SK-N-SH (cell line): ENCODE data around the gene KLHL13. TPM values are rescaled to one million over a fixed set of nuclear protein-coding genes. Genes with fewer than 3 reads are reported as not detected.
"Not testable (repeated sequence)": the region's sequence is repeated elsewhere in the genome, so short reads cannot be mapped to it uniquely, and the experiment has no call there.

ENCODE experiments used
- CTCF ChIA-PET: fragments of 300-600, 350-600 bp; formaldehyde crosslinking; extraction: SDS; loops from one replicate; lab custom pipeline; 2021; lab: Yijun Ruan, JAX
- POLR2A ChIA-PET: fragments of 350-600 bp; sonication (Branson Sonifier 250); formaldehyde crosslinking; extraction: SDS; loops from one replicate; lab custom pipeline; 2020; ENCODE audit warnings: antibody characterized with exemption, inconsistent platforms; lab: Yijun Ruan, JAX
- DNase-seq: peaks from one replicate; pipeline ENCODE4 v3.0.0; 2012
- H2AFZ ChIP-seq: fragments of 200-600 bp; sonication (generic); 2 replicates; pipeline ENCODE4 v1.8.1; 2016; ENCODE audit warnings: antibody characterized with exemption, mild to moderate bottlenecking, low read depth
- H3F3A ChIP-seq: fragments of 200-600 bp; sonication (generic); replicated peaks from 2 replicates; pipeline ENCODE3; 2016; ENCODE audit warnings: antibody characterized with exemption, mild to moderate bottlenecking; ENCODE audit not compliant: insufficient read depth
- H3K27ac ChIP-seq, 2 experiments: fragments of 200-500 bp in 1 of 2; fragments of 200-600 bp in 1 of 2; sonication (Bioruptor generic) in 1 of 2; sonication (generic), shearing (Covaris generic) in 1 of 2; 2 replicates each; pipeline versions ENCODE4 v1.5.1 to v1.6.1; 2014 to 2016; ENCODE audit warnings: low read depth in 2 of 2, inconsistent platforms in 1 of 2, low read length in 1 of 2, mild to moderate bottlenecking in 1 of 2, mixed read lengths in 1 of 2
- H3K27me3 ChIP-seq: fragments of 200-600 bp; sonication (generic), shearing (Covaris generic); 2 replicates; pipeline ENCODE4 v1.6.1; 2016; ENCODE audit warnings: mixed run types; ENCODE audit not compliant: insufficient read depth
- H3K36me3 ChIP-seq, 2 experiments: fragments of 200-500 bp in 1 of 2; fragments of 200-600 bp in 1 of 2; sonication (Bioruptor generic) in 1 of 2; sonication (generic) in 1 of 2; replicated peaks in 1 of 2; 2 replicates each; pipeline versions ENCODE3 to v1.5.1; 2014 to 2016; ENCODE audit warnings: low read length in 1 of 2, mild to moderate bottlenecking in 1 of 2; ENCODE audit not compliant: insufficient read depth in 2 of 2, control insufficient read depth in 1 of 2
- H3K4me1 ChIP-seq, 2 experiments: fragments of 200-500 bp in 1 of 2; fragments of 200-600 bp in 1 of 2; sonication (Bioruptor generic) in 1 of 2; sonication (generic), shearing (Covaris generic) in 1 of 2; 2 replicates each; pipeline versions ENCODE4 v1.5.1 to v1.6.1; 2014 to 2016; ENCODE audit warnings: low read depth in 1 of 2, low read length in 1 of 2, mixed run types in 1 of 2; ENCODE audit not compliant: insufficient read depth in 2 of 2, control insufficient read depth in 1 of 2
- H3K4me2 ChIP-seq: fragments of 200-600 bp; sonication (generic), shearing (Covaris generic); 2 replicates; pipeline ENCODE4 v1.6.1; 2017; ENCODE audit warnings: mixed run types
- H3K4me3 ChIP-seq, 2 experiments: fragments of 200-500 bp in 1 of 2; fragments of 200-600 bp in 1 of 2; sonication (Bioruptor generic) in 1 of 2; sonication (generic), shearing (Covaris generic) in 1 of 2; 2 replicates each; pipeline versions ENCODE4 v1.5.1 to v1.8.1; 2014 to 2016; ENCODE audit warnings: low read depth in 2 of 2, inconsistent platforms in 1 of 2, low read length in 1 of 2, mild to moderate bottlenecking in 1 of 2, mixed read lengths in 1 of 2, moderate library complexity in 1 of 2
- H3K79me2 ChIP-seq: fragments of 200-600 bp; sonication (generic); 2 replicates; pipeline ENCODE4 v1.8.1; 2017; ENCODE audit warnings: mild to moderate bottlenecking; ENCODE audit not compliant: insufficient read depth
- H3K9ac ChIP-seq: fragments of 200-600 bp; sonication (generic); 2 replicates; pipeline ENCODE4 v1.6.1; 2017; ENCODE audit warnings: mixed run types
- H3K9me2 ChIP-seq: fragments of 200-600 bp; sonication (generic); 2 replicates; pipeline ENCODE4 v1.6.1; 2017; ENCODE audit warnings: mixed run types
- H3K9me3 ChIP-seq: fragments of 200-600 bp; sonication (generic); 2 replicates; pipeline ENCODE4 v1.6.1; 2017; ENCODE audit warnings: mixed run types, mild to moderate bottlenecking, moderate library complexity
- H4K20me1 ChIP-seq: fragments of 200-600 bp; sonication (generic); 2 replicates; pipeline ENCODE4 v1.6.1; 2017; ENCODE audit warnings: mild to moderate bottlenecking, mixed run types; ENCODE audit not compliant: insufficient read depth
- EZH2phosphoT487 ChIP-seq: fragments of 200-600 bp; sonication (generic); IDR thresholded peaks from 2 replicates; pipeline ENCODE4 v1.6.1; 2017; ENCODE audit warnings: low read depth, mixed run types, mild to moderate bottlenecking, antibody characterized with exemption, moderate library complexity, borderline replicate concordance
- FOXM1 ChIP-seq: IDR thresholded peaks from 2 replicates; pipeline ENCODE4 v1.4.0; 2012; ENCODE audit warnings: low read depth, mild to moderate bottlenecking
- GABPA ChIP-seq: IDR thresholded peaks from 2 replicates; pipeline ENCODE4 v1.4.0; 2012; ENCODE audit warnings: low read depth, mild to moderate bottlenecking
- JUND ChIP-seq: IDR thresholded peaks from 2 replicates; pipeline ENCODE4 v1.4.0; 2012
- NFIC ChIP-seq: IDR thresholded peaks from 2 replicates; pipeline ENCODE4 v1.4.0; 2012; ENCODE audit warnings: borderline replicate concordance
- NRF1 ChIP-seq: IDR thresholded peaks from 2 replicates; pipeline ENCODE4 v1.6.1; 2012; ENCODE audit warnings: low read depth, mild to moderate bottlenecking, low read length
- RFX5 ChIP-seq: IDR thresholded peaks from 2 replicates; pipeline ENCODE4 v1.6.1; 2012; ENCODE audit warnings: mild to moderate bottlenecking, improper control_type of control experiment, low read length
- SMC3 ChIP-seq: IDR thresholded peaks from 2 replicates; pipeline ENCODE4 v1.6.1; 2012; ENCODE audit warnings: low read depth, low read length, improper control_type of control experiment
- TCF12 ChIP-seq: IDR thresholded peaks from 2 replicates; pipeline ENCODE4 v1.4.0; 2012
- USF1 ChIP-seq: IDR thresholded peaks from 2 replicates; pipeline ENCODE4 v1.4.0; 2012; ENCODE audit warnings: low read depth, borderline replicate concordance
- YY1 ChIP-seq: IDR thresholded peaks from 2 replicates; pipeline ENCODE4 v1.4.0; 2012; ENCODE audit warnings: low read depth, mild to moderate bottlenecking
- WGBS: methylation state at CpG from one replicate; pipeline ENCODE4 v1.1.6; 2017; ENCODE audit warnings: low lambda C conversion rate; 5-methylcytosine and 5-hydroxymethylcytosine counted together
- polyA plus RNA-seq, 3 experiments: library from polyadenylated mRNA; depleted of rRNA; stranded (reverse); fragments of >200 nt; gene quantifications; 2 replicates each; pipeline ENCODE4 v1.2.3, GENCODE V29; 2012
- TF ChIP-seq, protein P1 (sequence below): IDR thresholded peaks from 2 replicates; pipeline ENCODE4 v1.4.0; 2012; ENCODE audit warnings: low read depth
- TF ChIP-seq, protein P2 (sequence below): fragments of 150-350 bp; IDR thresholded peaks from 2 replicates; pipeline ENCODE4 v1.6.1; 2017; ENCODE audit warnings: antibody characterized with exemption, low read length, low read depth, borderline replicate concordance

KLHL13 gene
- polyA plus RNA-seq, 1 of the 3 experiments (the other 2 are of a cell fraction): 19.5 TPM

DNA sequence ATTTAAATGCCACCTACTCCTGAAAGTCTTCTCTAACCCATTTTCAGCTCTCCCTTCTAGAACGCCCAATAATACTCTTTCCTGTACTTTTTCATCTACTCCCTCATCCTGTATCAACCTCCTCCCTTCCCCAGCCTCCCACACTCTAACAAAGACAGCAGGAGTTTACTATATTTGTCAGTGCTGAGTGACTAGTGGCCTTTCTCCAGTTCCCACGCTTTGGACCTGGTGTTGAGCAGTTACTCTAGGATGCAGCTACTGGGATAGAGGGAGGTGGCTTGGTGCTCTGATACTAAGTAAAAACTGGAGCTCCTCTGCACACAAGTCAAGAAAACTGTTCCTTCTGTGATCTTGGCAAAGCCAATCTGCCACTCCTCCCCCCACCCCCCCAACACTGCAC lies 36.1 kb upstream of the KLHL13 start (continued):
- TF ChIP-seq EZH2phosphoT487 (no peak), FOXM1 (no peak)
- TF ChIP-seq, all 33 proteins: peak for 0

- Histone ChIP-seq H3F3A (no peaks in the 10 kb centered on the region), H3K27me3 (no peaks in the 10 kb centered on the region), H3K36me3 (no peaks in the 10 kb centered on the region), H3K9ac (no peak overlapping the region), H4K20me1 (no peaks in the 10 kb centered on the region), H3K4me3 (no peak overlapping the region), H3K9me2 (no peaks in the 10 kb centered on the region), H3K79me2 (no peaks in the 10 kb centered on the region), H2AFZ (no peak overlapping the region), H3K4me2 (no peak overlapping the region), H3K9me3 (no peaks in the 10 kb centered on the region), H3K4me1 (no peaks in the 10 kb centered on the region), H3K27ac (no peak overlapping the region)
- DNase-seq: no peak
- no peak for TF ChIP-seq GABPA
- TF ChIP-seq USF1: no peak
- no peak for TF ChIP-seq RFX5
- TF ChIP-seq YY1: no peak
- no peak for TF ChIP-seq TCF12
- TF ChIP-seq, protein P1, sequence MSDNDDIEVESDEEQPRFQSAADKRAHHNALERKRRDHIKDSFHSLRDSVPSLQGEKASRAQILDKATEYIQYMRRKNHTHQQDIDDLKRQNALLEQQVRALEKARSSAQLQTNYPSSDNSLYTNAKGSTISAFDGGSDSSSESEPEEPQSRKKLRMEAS: no peak
- no peak for TF ChIP-seq NFIC
- TF ChIP-seq, protein P2, sequence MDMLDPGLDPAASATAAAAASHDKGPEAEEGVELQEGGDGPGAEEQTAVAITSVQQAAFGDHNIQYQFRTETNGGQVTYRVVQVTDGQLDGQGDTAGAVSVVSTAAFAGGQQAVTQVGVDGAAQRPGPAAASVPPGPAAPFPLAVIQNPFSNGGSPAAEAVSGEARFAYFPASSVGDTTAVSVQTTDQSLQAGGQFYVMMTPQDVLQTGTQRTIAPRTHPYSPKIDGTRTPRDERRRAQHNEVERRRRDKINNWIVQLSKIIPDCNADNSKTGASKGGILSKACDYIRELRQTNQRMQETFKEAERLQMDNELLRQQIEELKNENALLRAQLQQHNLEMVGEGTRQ: no peak
- TF ChIP-seq NRF1: no peak
- TF ChIP-seq SMC3: no peak
- no peak for TF ChIP-seq JUND
- CTCF ChIA-PET: no interaction called here
- WGBS: 50% methylated on average over 1 of the region's 1 CpG
- POLR2A ChIA-PET: no interaction called here
Observed at GRCh38 chrX:118148737-118149136, 32.1 kb upstream of the KLHL13 start.

DNA sequence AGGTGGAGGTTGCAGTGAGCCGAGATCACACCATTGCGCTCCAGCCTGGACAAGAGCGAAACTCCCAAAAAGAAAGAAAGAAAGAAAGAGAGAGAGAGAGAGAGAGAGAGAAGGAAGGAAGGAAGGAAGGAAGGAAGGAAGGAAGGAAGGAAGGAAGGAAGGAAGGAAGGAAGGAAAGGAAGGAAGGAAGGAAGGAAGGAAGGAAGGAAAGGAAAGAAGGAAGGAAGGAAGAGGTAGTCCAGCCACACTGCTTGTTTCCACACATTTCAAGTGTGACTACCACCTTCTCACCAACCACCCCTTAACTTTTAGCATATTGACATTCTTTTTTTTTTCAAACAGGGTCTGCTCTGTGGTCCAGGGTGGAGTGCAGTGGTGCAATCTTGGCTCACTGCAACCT lies 31.2 kb upstream of the KLHL13 start:
- H3K4me3 ChIP-seq, H3K36me3 ChIP-seq, H3K27me3 ChIP-seq, POLR2A ChIA-PET, H3K79me2 ChIP-seq, H3F3A ChIP-seq, DNase-seq, CTCF ChIA-PET, H3K4me2 ChIP-seq, H3K27ac ChIP-seq, H3K4me1 ChIP-seq, H3K9me2 ChIP-seq, H3K9me3 ChIP-seq, H4K20me1 ChIP-seq, H3K9ac ChIP-seq, H2AFZ ChIP-seq: not testable (repeated sequence)
- 84% methylated on average over 3 of the region's 3 CpGs for WGBS
